HEK293T (cell line): Measurements from ENCODE around the gene MAPKAPK5.

Experiments used
- ARNT ChIP-seq: fragments of 450-650 bp; IDR thresholded peaks from 2 replicates; pipeline ENCODE4 v1.6.1; 2017; ENCODE audit warnings: mild to moderate bottlenecking
- BHLHE40 ChIP-seq: fragments of 450-650 bp; IDR thresholded peaks from 2 replicates; pipeline ENCODE4 v1.6.1; 2016; ENCODE audit warnings: mild to moderate bottlenecking, moderate library complexity, borderline replicate concordance
- ELF4 ChIP-seq: fragments of 450-650 bp; IDR thresholded peaks from 2 replicates; pipeline ENCODE4 v1.6.1; 2017; ENCODE audit warnings: antibody characterized with exemption
- FOXM1 ChIP-seq: fragments of 450-650 bp; IDR thresholded peaks from 2 replicates; pipeline ENCODE4 v1.6.1; 2017; ENCODE audit warnings: mild to moderate bottlenecking, borderline replicate concordance
- HDGF ChIP-seq: fragments of 450-650 bp; IDR thresholded peaks from 2 replicates; pipeline ENCODE4 v1.6.1; 2017; ENCODE audit warnings: antibody characterized with exemption, borderline replicate concordance
- SP1 ChIP-seq: fragments of 450-650 bp; IDR thresholded peaks from 2 replicates; pipeline ENCODE4 v1.6.1; 2017
- SUZ12 ChIP-seq: fragments of 450-650 bp; IDR thresholded peaks from 2 replicates; pipeline ENCODE4 v1.6.1; 2016; ENCODE audit warnings: mild to moderate bottlenecking

GRCh38 chr12:111869671-111870070 is 27.6 kb downstream of the MAPKAPK5 start:
- TF ChIP-seq BHLHE40 (no peak), ELF4 (no peak), ARNT (no peak), SUZ12 (no peak), FOXM1 (no peak), HDGF (no peak), SP1 (no peak)
